HCT116 (cell line): ENCODE results near the gene TRPC4. TPM values are rescaled to one million over a fixed set of nuclear protein-coding genes. Genes with fewer than 3 reads are reported as not detected.

Experiments used
- ATAC-seq: fragments of 200-7000 bp; cut with Tn5 transposase; 2 replicates; pipeline ENCODE4 v1.9.1; 2020; ENCODE audit warnings: mild to moderate bottlenecking, moderate library complexity
- BruUV-seq: library from RNA; stranded (reverse); fragments of 400-500 nt; replicated peaks from 2 replicates; lab custom pipeline; 2021; lab: Mats Ljungman, UMichigan
- CTCF ChIA-PET: fragments of 300-600 bp; sonication (Branson Sonifier 250); formaldehyde crosslinking; loops from one replicate; lab custom pipeline; 2021; ENCODE audit warnings: antibody characterized with exemption; lab: Charles Lee
- POLR2A ChIA-PET: fragments of 300-600, 350-600 bp; sonication (Branson Sonifier 250); formaldehyde crosslinking; loops from one replicate; lab custom pipeline; 2021; ENCODE audit warnings: antibody characterized with exemption; lab: Charles Lee
- RAD21 ChIA-PET, 2 experiments: fragments of 300-600 bp; sonication (Branson Sonifier 250); formaldehyde crosslinking; loops; one replicate each; lab custom pipeline; 2023; ENCODE audit warnings: low total read pairs in 2 of 2; ENCODE audit not compliant: uncharacterized antibody in 2 of 2, unreplicated experiment in 2 of 2, low non-redundant PET in 1 of 2; lab: Charles Lee
- DNase-seq: peaks from one replicate; pipeline ENCODE4 v3.0.0-alpha.2; 2010; ENCODE audit warnings: low read depth, low spot score
- H2AFZ ChIP-seq: fragments of 200-600 bp; shearing (Covaris generic), sonication (generic); 2 replicates; pipeline ENCODE4 v1.6.1; 2017; ENCODE audit warnings: low read depth, mixed run types, mixed read lengths, antibody characterized with exemption, low read length; ENCODE audit not compliant: poor library complexity, severe bottlenecking
- H3K27ac ChIP-seq: 2 replicates; pipeline ENCODE4 v1.5.1; 2012; ENCODE audit warnings: low read depth, low read length
- H3K27me3 ChIP-seq: fragments of 200-600 bp; sonication (generic); 2 replicates; pipeline ENCODE4 v1.6.1; 2016; ENCODE audit warnings: mixed run types, low read length, mixed read lengths; ENCODE audit not compliant: insufficient read depth
- H3K36me3 ChIP-seq, 2 experiments: fragments of 200-500 bp in 1 of 2; fragments of 200-600 bp in 1 of 2; sonication (Bioruptor generic) in 1 of 2; sonication (generic) in 1 of 2; 2 replicates each; pipeline versions ENCODE4 v1.5.1 to v1.6.1; 2014 to 2016; ENCODE audit warnings: low read length in 2 of 2, inconsistent platforms in 1 of 2, mixed read lengths in 1 of 2, mixed run types in 1 of 2; ENCODE audit not compliant: insufficient read depth in 2 of 2, control insufficient read depth in 1 of 2
- H3K4me1 ChIP-seq, 2 experiments: fragments of 200-600 bp in 1 of 2; sonication (generic) in 1 of 2; 2 replicates each; pipeline versions ENCODE4 v1.5.1 to v1.6.1; 2012 to 2017; ENCODE audit warnings: low read length in 2 of 2, inconsistent platforms in 1 of 2, mild to moderate bottlenecking in 1 of 2, mixed read lengths in 1 of 2, mixed run types in 1 of 2, moderate library complexity in 1 of 2; ENCODE audit not compliant: insufficient read depth in 2 of 2, control insufficient read depth in 1 of 2
- H3K4me2 ChIP-seq: fragments of 200-600 bp; sonication (generic); 2 replicates; pipeline ENCODE4 v1.6.1; 2017; ENCODE audit warnings: mixed run types, low read length, mixed read lengths
- H3K4me3 ChIP-seq, 2 experiments: fragments of 200-600 bp in 1 of 2; sonication (generic) in 1 of 2; replicated peaks in 1 of 2; 2 replicates each; pipeline ENCODE4 v1.5.1; 2011 to 2016; ENCODE audit warnings: low read length in 2 of 2, control low read depth in 1 of 2, low read depth in 1 of 2, mild to moderate bottlenecking in 1 of 2, mixed read lengths in 1 of 2, mixed run types in 1 of 2
- H3K79me2 ChIP-seq: fragments of 200-600 bp; sonication (generic); 2 replicates; pipeline ENCODE4 v1.6.1; 2017; ENCODE audit warnings: mild to moderate bottlenecking, mixed run types, low read length, moderate library complexity, mixed read lengths; ENCODE audit not compliant: insufficient read depth
- H3K9ac ChIP-seq: fragments of 200-600 bp; sonication (generic); 2 replicates; pipeline ENCODE4 v1.6.1; 2016; ENCODE audit warnings: low read length, mixed read lengths
- H3K9me2 ChIP-seq: fragments of 200-600 bp; sonication (generic), shearing (Covaris generic); 2 replicates; pipeline ENCODE4 v1.6.1; 2017; ENCODE audit warnings: mixed run types, mild to moderate bottlenecking, moderate library complexity; ENCODE audit not compliant: insufficient read depth
- H3K9me3 ChIP-seq, 2 experiments: fragments of 200-500 bp in 1 of 2; fragments of 200-600 bp in 1 of 2; sonication (Bioruptor generic) in 1 of 2; sonication (generic) in 1 of 2; 2 replicates each; pipeline ENCODE4 v1.6.1; 2014 to 2017; ENCODE audit warnings: low read length in 2 of 2, mixed read lengths in 2 of 2, inconsistent platforms in 1 of 2, low read depth in 1 of 2, mild to moderate bottlenecking in 1 of 2, mixed run types in 1 of 2, moderate library complexity in 1 of 2; ENCODE audit not compliant: control insufficient read depth in 1 of 2, insufficient read depth in 1 of 2
- H4K20me1 ChIP-seq: fragments of 200-600 bp; sonication (generic), shearing (Covaris generic); 2 replicates; pipeline ENCODE4 v1.6.1; 2017; ENCODE audit warnings: mixed run types, mild to moderate bottlenecking, moderate library complexity; ENCODE audit not compliant: insufficient read depth
- CBX3 ChIP-seq: IDR thresholded peaks from 2 replicates; pipeline ENCODE4 v1.6.1; 2012; ENCODE audit warnings: low read depth
- CEBPB ChIP-seq: IDR thresholded peaks from 2 replicates; pipeline ENCODE4 v1.6.1; 2012; ENCODE audit warnings: low read depth
- ELF1 ChIP-seq: IDR thresholded peaks from 2 replicates; pipeline ENCODE4 v1.6.1; 2012; ENCODE audit warnings: low read depth, borderline replicate concordance
- FOSL1 ChIP-seq: IDR thresholded peaks from 2 replicates; pipeline ENCODE4 v1.6.1; 2012; ENCODE audit warnings: low read depth
- MAX ChIP-seq: IDR thresholded peaks from 2 replicates; pipeline ENCODE4 v1.6.1; 2012
- SP1 ChIP-seq: IDR thresholded peaks from 2 replicates; pipeline ENCODE4 v1.6.1; 2012; ENCODE audit warnings: low read depth
- SRF ChIP-seq: IDR thresholded peaks from 2 replicates; pipeline ENCODE4 v1.6.1; 2012; ENCODE audit warnings: low read depth
- YY1 ChIP-seq: IDR thresholded peaks from 2 replicates; pipeline ENCODE4 v1.6.1; 2011; ENCODE audit warnings: low read length, low read depth, moderate library complexity, mild to moderate bottlenecking; ENCODE audit not compliant: insufficient replicate concordance; ENCODE audit errors: extremely low read depth
- ZNF274 ChIP-seq: fragments of 200-500 bp; sonication (Bioruptor generic); IDR thresholded peaks from 2 replicates; pipeline ENCODE4 v1.6.1; 2014; ENCODE audit warnings: mild to moderate bottlenecking, low read depth, low read length, inconsistent platforms
- intact Hi-C: fragments of 100-400 bp; cut with micrococcal nuclease; formaldehyde crosslinking; loops from 2 replicates; pipeline ENCODE4 v1.10.0; 2022
- total RNA-seq: library from RNA; stranded (reverse); gene quantifications from one replicate; pipeline ENCODE4 v1.2.1, GENCODE V29; 2021; ENCODE audit not compliant: unreplicated experiment
- TF ChIP-seq, protein P1 (sequence below): IDR thresholded peaks from 2 replicates; pipeline ENCODE4 v1.6.1; 2011; ENCODE audit warnings: mild to moderate bottlenecking, low read length, moderate library complexity; ENCODE audit not compliant: insufficient replicate concordance; ENCODE audit errors: extremely low read depth
- TF ChIP-seq, protein P2 (sequence below): IDR thresholded peaks from 2 replicates; pipeline ENCODE4 v1.6.1; 2012; ENCODE audit warnings: low read depth
- TF ChIP-seq, protein P3 (sequence below), 3 experiments: fragments of 200-600 bp in 1 of 3; sonication (generic) in 1 of 3; IDR thresholded peaks in 2 of 3; conservative IDR thresholded peaks in 1 of 3; 2 replicates each; pipeline ENCODE4 v1.5.1; 2012 to 2017; ENCODE audit warnings: low read depth in 2 of 3, low read length in 2 of 3, antibody characterized with exemption in 1 of 3, borderline replicate concordance in 1 of 3, control low read depth in 1 of 3, mild to moderate bottlenecking in 1 of 3, mixed read lengths in 1 of 3, mixed run types in 1 of 3, moderate library complexity in 1 of 3; ENCODE audit not compliant: insufficient read depth in 1 of 3
- TF ChIP-seq, protein P4 (sequence below): IDR thresholded peaks from 2 replicates; pipeline ENCODE4 v1.6.1; 2012

The TRPC4 gene
- total RNA-seq, 1 experiment from 2014 or later = not detected

- ChIA-PET POLR2A (no interaction called here), RAD21 (no interaction called here), CTCF (no interaction called here)
- no peaks in the 10 kb centered on the region for H3K36me3 ChIP-seq
- intact Hi-C loops = no loop called here
- no TSS peak for BruUV-seq
- no peaks in the 10 kb centered on the region for H3K4me1 ChIP-seq
- no peak overlapping the region for H3K27ac ChIP-seq
- ATAC-seq (no peak), DNase-seq (no peak)
- no peak overlapping the region for H3K4me2 ChIP-seq
- no peaks in the 10 kb centered on the region for H3K27me3 ChIP-seq
- H3K9me2 ChIP-seq = no peaks in the 10 kb centered on the region
- H3K9me3 ChIP-seq = peaks cover 11 to 29% of the 10 kb centered on the region in 2 experiments; a peak in 3 of 4 replicates
- no peaks in the 10 kb centered on the region for H4K20me1 ChIP-seq
- H3K4me3 ChIP-seq = no peak overlapping the region
- H2AFZ ChIP-seq = no peak overlapping the region
- no peaks in the 10 kb centered on the region for H3K79me2 ChIP-seq
- no peak overlapping the region for H3K9ac ChIP-seq
- no peak for TF ChIP-seq CBX3
- no peak for TF ChIP-seq YY1
- TF ChIP-seq MAX = no peak
- TF ChIP-seq, protein P1, sequence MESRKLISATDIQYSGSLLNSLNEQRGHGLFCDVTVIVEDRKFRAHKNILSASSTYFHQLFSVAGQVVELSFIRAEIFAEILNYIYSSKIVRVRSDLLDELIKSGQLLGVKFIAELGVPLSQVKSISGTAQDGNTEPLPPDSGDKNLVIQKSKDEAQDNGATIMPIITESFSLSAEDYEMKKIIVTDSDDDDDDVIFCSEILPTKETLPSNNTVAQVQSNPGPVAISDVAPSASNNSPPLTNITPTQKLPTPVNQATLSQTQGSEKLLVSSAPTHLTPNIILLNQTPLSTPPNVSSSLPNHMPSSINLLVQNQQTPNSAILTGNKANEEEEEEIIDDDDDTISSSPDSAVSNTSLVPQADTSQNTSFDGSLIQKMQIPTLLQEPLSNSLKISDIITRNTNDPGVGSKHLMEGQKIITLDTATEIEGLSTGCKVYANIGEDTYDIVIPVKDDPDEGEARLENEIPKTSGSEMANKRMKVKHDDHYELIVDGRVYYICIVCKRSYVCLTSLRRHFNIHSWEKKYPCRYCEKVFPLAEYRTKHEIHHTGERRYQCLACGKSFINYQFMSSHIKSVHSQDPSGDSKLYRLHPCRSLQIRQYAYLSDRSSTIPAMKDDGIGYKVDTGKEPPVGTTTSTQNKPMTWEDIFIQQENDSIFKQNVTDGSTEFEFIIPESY = no peak
- TF ChIP-seq SP1 = no peak
- no peak for TF ChIP-seq SRF
- no peak for TF ChIP-seq CEBPB
- TF ChIP-seq FOSL1 = no peak
- no peak for TF ChIP-seq ELF1
- TF ChIP-seq, protein P2, sequence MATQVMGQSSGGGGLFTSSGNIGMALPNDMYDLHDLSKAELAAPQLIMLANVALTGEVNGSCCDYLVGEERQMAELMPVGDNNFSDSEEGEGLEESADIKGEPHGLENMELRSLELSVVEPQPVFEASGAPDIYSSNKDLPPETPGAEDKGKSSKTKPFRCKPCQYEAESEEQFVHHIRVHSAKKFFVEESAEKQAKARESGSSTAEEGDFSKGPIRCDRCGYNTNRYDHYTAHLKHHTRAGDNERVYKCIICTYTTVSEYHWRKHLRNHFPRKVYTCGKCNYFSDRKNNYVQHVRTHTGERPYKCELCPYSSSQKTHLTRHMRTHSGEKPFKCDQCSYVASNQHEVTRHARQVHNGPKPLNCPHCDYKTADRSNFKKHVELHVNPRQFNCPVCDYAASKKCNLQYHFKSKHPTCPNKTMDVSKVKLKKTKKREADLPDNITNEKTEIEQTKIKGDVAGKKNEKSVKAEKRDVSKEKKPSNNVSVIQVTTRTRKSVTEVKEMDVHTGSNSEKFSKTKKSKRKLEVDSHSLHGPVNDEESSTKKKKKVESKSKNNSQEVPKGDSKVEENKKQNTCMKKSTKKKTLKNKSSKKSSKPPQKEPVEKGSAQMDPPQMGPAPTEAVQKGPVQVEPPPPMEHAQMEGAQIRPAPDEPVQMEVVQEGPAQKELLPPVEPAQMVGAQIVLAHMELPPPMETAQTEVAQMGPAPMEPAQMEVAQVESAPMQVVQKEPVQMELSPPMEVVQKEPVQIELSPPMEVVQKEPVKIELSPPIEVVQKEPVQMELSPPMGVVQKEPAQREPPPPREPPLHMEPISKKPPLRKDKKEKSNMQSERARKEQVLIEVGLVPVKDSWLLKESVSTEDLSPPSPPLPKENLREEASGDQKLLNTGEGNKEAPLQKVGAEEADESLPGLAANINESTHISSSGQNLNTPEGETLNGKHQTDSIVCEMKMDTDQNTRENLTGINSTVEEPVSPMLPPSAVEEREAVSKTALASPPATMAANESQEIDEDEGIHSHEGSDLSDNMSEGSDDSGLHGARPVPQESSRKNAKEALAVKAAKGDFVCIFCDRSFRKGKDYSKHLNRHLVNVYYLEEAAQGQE = no peak
- TF ChIP-seq, protein P3, sequence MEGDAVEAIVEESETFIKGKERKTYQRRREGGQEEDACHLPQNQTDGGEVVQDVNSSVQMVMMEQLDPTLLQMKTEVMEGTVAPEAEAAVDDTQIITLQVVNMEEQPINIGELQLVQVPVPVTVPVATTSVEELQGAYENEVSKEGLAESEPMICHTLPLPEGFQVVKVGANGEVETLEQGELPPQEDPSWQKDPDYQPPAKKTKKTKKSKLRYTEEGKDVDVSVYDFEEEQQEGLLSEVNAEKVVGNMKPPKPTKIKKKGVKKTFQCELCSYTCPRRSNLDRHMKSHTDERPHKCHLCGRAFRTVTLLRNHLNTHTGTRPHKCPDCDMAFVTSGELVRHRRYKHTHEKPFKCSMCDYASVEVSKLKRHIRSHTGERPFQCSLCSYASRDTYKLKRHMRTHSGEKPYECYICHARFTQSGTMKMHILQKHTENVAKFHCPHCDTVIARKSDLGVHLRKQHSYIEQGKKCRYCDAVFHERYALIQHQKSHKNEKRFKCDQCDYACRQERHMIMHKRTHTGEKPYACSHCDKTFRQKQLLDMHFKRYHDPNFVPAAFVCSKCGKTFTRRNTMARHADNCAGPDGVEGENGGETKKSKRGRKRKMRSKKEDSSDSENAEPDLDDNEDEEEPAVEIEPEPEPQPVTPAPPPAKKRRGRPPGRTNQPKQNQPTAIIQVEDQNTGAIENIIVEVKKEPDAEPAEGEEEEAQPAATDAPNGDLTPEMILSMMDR (IDR thresholded peaks at IDR 0.05 in 2 of 3, conservative IDR thresholded peaks at IDR 0.05 in 1 of 3; ENCODE audit: borderline replicate concordance in 1 of 3, insufficient read depth in 1 of 3, low read depth in 2 of 3, low read length in 2 of 3) = no peak
- TF ChIP-seq, protein P4, sequence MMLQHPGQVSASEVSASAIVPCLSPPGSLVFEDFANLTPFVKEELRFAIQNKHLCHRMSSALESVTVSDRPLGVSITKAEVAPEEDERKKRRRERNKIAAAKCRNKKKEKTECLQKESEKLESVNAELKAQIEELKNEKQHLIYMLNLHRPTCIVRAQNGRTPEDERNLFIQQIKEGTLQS = no peak
- no peak for TF ChIP-seq ZNF274
Measured at GRCh38 chr13:37652596-37652995, 217.0 kb downstream of the TRPC4 start.
